ENCODE results near the gene CRYBG1. TPM values are rescaled to one million over a fixed set of nuclear protein-coding genes. Genes with fewer than 3 reads are reported as not detected.

Gene CRYBG1
- polyA plus RNA-seq, 2 of the 4 experiments (the other 2 are of a cell fraction): 0.31 to 0.37 TPM

GRCh38 chr6:106611030-106611429, 250.5 kb downstream of the CRYBG1 start:
- no peak for ATAC-seq
- POLR2A ChIA-PET: no interaction called here
- FAIRE-seq: no peak
- Histone ChIP-seq H3K4me3 (no peak overlapping the region), H3K4me1 (no peaks in the 10 kb centered on the region), H3K27ac (no peak overlapping the region), H3K9me3 (no peaks in the 10 kb centered on the region), H3K4me2 (no peak overlapping the region)
- CTCF ChIA-PET: interaction anchor here (1.0 to 4.6 kb wide), 5 partner anchors 11 to 387 kb away, joined by 3 to 39 read pairs (median 3); no protein-coding TSS in a partner anchor
- TF ChIP-seq HOXA7 (CRISPR knock-in tag; IDR thresholded peaks at IDR 0.05) (no peak), ZC3H11A (IDR thresholded peaks at IDR 0.05) (no peak), JUN (IDR thresholded peaks at IDR 0.05) (no peak), POLR2A (IDR thresholded peaks at IDR 0.05; ENCODE audit: low read length) (no peak), FOSL2 (IDR thresholded peaks at IDR 0.05) (no peak), FOSL2 (CRISPR knock-in tag; IDR thresholded peaks at IDR 0.05) (no peak), ZNF302 (CRISPR knock-in tag; IDR thresholded peaks at IDR 0.05) (no peak), NFE2L2 (conservative IDR thresholded peaks at IDR 0.05; ENCODE audit: low read length) (no peak), BHLHE40 (IDR thresholded peaks at IDR 0.05; ENCODE audit: low read depth, low read length) (no peak), RAD21 (conservative IDR thresholded peaks at IDR 0.05 in 1 of 2, IDR thresholded peaks at IDR 0.05 in 1 of 2) (no peak), RNF2 (IDR thresholded peaks at IDR 0.05; ENCODE audit: borderline replicate concordance, low read depth) (no peak), MYC (IDR thresholded peaks at IDR 0.05; ENCODE audit: borderline replicate concordance, low read length) (no peak), TP53 (CRISPR knock-in tag; IDR thresholded peaks at IDR 0.05) (no peak), EHF (CRISPR knock-in tag; IDR thresholded peaks at IDR 0.05) (no peak), CEBPB (IDR thresholded peaks at IDR 0.05) (no peak)
- no peak for DNase-seq (ENCODE audit: low read depth in 1 of 2, low spot score in 1 of 2)
- 89% methylated on average over 2 of the region's 2 CpGs for WGBS (ENCODE audit: missing lambda C conversion rate)

- Histone ChIP-seq H3K27ac (no peak overlapping the region), H3K4me3 (no peak overlapping the region), H3K9me3 (no peaks in the 10 kb centered on the region), H3K4me1 (no peaks in the 10 kb centered on the region), H3K4me2 (no peak overlapping the region)
- ChIA-PET CTCF (no interaction called here), POLR2A (interaction anchor here (0.6 kb wide), 1 partner anchor 12 kb away, joined by 5 read pairs; no protein-coding TSS in a partner anchor)
- ATAC-seq: no peak
- TF ChIP-seq RAD21 (conservative IDR thresholded peaks at IDR 0.05 in 1 of 2, IDR thresholded peaks at IDR 0.05 in 1 of 2) (no peak), ZFP36 (IDR thresholded peaks at IDR 0.05; ENCODE audit: borderline replicate concordance, partially characterized antibody) (no peak), PHF8 (IDR thresholded peaks at IDR 0.05; ENCODE audit: borderline replicate concordance, low read depth) (no peak), GATA3 (IDR thresholded peaks at IDR 0.05; ENCODE audit: borderline replicate concordance) (no peak), FOSL2 (IDR thresholded peaks at IDR 0.05) (no peak), FOSL2 (CRISPR knock-in tag; IDR thresholded peaks at IDR 0.05) (no peak), ESRRA (IDR thresholded peaks at IDR 0.05; ENCODE audit: borderline replicate concordance, low read length) (no peak), HMGXB4 (CRISPR knock-in tag; IDR thresholded peaks at IDR 0.05; ENCODE audit: borderline replicate concordance) (no peak), EHMT2 (IDR thresholded peaks at IDR 0.05; ENCODE audit: low read depth) (no peak), RNF2 (IDR thresholded peaks at IDR 0.05; ENCODE audit: borderline replicate concordance, low read depth) (no peak)
- FAIRE-seq: no peak
- 96% methylated on average over 9 of the region's 9 CpGs for WGBS (ENCODE audit: missing lambda C conversion rate)
- no peak for DNase-seq (ENCODE audit: low read depth in 1 of 2, low spot score in 1 of 2)
Measured at GRCh38 chr6:106612671-106613416, 252.3 kb downstream of the CRYBG1 start.

- no peaks in the 10 kb centered on the region for H3K4me1 ChIP-seq
- H3K4me3 ChIP-seq: no peak overlapping the region
- FAIRE-seq: no peak
- H3K9me3 ChIP-seq: no peaks in the 10 kb centered on the region
- WGBS (ENCODE audit: missing lambda C conversion rate): 92% methylated on average over 1 of the region's 1 CpG
- no peak for ATAC-seq
- ChIA-PET CTCF (interaction anchor here (0.6 to 1.4 kb wide), 2 partner anchors 47 to 366 kb away, joined by 3 to 4 read pairs; no protein-coding TSS in a partner anchor), POLR2A (interaction anchor here (0.6 kb wide), 1 partner anchor 11 kb away, joined by 5 read pairs; no protein-coding TSS in a partner anchor)
- no peak for DNase-seq (ENCODE audit: low read depth in 1 of 2, low spot score in 1 of 2)
- no peak overlapping the region for H3K4me2 ChIP-seq
- TF ChIP-seq GATA3 (IDR thresholded peaks at IDR 0.05; ENCODE audit: borderline replicate concordance) (no peak), MAZ (IDR thresholded peaks at IDR 0.05; ENCODE audit: borderline replicate concordance, low read depth, low read length) (no peak), TP53 (CRISPR knock-in tag; IDR thresholded peaks at IDR 0.05) (no peak), EHF (CRISPR knock-in tag; IDR thresholded peaks at IDR 0.05) (no peak), ESRRA (IDR thresholded peaks at IDR 0.05; ENCODE audit: borderline replicate concordance, low read length) (no peak), FOSL2 (IDR thresholded peaks at IDR 0.05) (no peak), FOSL2 (CRISPR knock-in tag; IDR thresholded peaks at IDR 0.05) (no peak), RAD21 (conservative IDR thresholded peaks at IDR 0.05 in 1 of 2, IDR thresholded peaks at IDR 0.05 in 1 of 2) (no peak), SREBF2 (IDR thresholded peaks at IDR 0.05) (no peak), CHD4 (IDR thresholded peaks at IDR 0.05; ENCODE audit: borderline replicate concordance) (no peak), TFCP2L1 (CRISPR knock-in tag; IDR thresholded peaks at IDR 0.05) (no peak), ELK1 (IDR thresholded peaks at IDR 0.05; ENCODE audit: low read depth, low read length) (no peak), NFE2L2 (conservative IDR thresholded peaks at IDR 0.05; ENCODE audit: low read length) (no peak)
- no peak overlapping the region for H3K27ac ChIP-seq
Measured at GRCh38 chr6:106613590-106613989, 253.1 kb downstream of the CRYBG1 start.

Data from A549 (cell line).